Body of pancreas (tissue), 4 donors: ENCODE data around the gene LINC01488. TPM values are rescaled to one million over a fixed set of nuclear protein-coding genes. Genes with fewer than 3 reads are reported as not detected.

ENCODE experiments used
- ATAC-seq: fragments of 150-250 bp; one replicate; pipeline ENCODE4 v1.9.1; 2016
- DNase-seq, 4 donors: peaks; one replicate each; pipeline ENCODE4 v3.0.0-alpha.2; 2019
- H3K27ac ChIP-seq, 4 donors: fragments of 200-600 bp; sonication (generic); 1 replicate in 3 of 4; 2 replicates in 1 of 4; pipeline versions ENCODE4 v1.5.1 to v1.6.1; 2016 to 2019; ENCODE audit warnings: mild to moderate bottlenecking in 1 of 4, mixed read lengths in 1 of 4, moderate library complexity in 1 of 4
- H3K27me3 ChIP-seq, 2 donors: fragments of 200-600 bp; sonication (generic); one replicate each; pipeline ENCODE4 v1.6.0; 2016; ENCODE audit warnings: mild to moderate bottlenecking in 1 of 2
- H3K36me3 ChIP-seq, 2 donors: fragments of 200-600 bp; sonication (generic); replicated peaks in 1 of 2; 2 replicates each; pipeline ENCODE4 v1.5.1; 2016; ENCODE audit warnings: low read depth in 2 of 2; ENCODE audit not compliant: insufficient read depth in 1 of 2
- H3K4me1 ChIP-seq: fragments of 200-600 bp; sonication (generic); one replicate; pipeline ENCODE4 v1.6.0; 2016
- H3K4me3 ChIP-seq, 2 donors: fragments of 200-600 bp; sonication (generic); 1 replicate in 1 of 2; 2 replicates in 1 of 2; pipeline ENCODE4 v1.5.1; 2016 to 2019
- H3K9me3 ChIP-seq, 3 donors: fragments of 200-600 bp; sonication (generic); 1 replicate in 2 of 3; 2 replicates in 1 of 3; pipeline ENCODE4 v1.5.1; 2016
- CTCF ChIP-seq, 7 experiments: fragments of 450-650 bp in 4 of 7; fragments of 200-600 bp in 3 of 7; sonication (generic) in 3 of 7; IDR thresholded peaks; one replicate each; pipeline ENCODE4 v1.5.1; 2016 to 2019; ENCODE audit warnings: antibody characterized with exemption in 7 of 7
- POLR2A ChIP-seq, 3 donors: fragments of 450-650 bp; IDR thresholded peaks; one replicate each; pipeline ENCODE4 v1.6.1; 2016; ENCODE audit warnings: antibody characterized with exemption in 3 of 3, mild to moderate bottlenecking in 2 of 3
- WGBS, 2 donors: methylation state at CpG; one replicate each; pipeline ENCODE4 v1.1.5; 2017; 5-methylcytosine and 5-hydroxymethylcytosine counted together
- intact Hi-C: fragments of 100-400 bp; cut with DNase I; formaldehyde crosslinking; loops from one replicate; pipeline ENCODE4 v1.15.1; 2023
- total RNA-seq, 2 donors: library from RNA; depleted of rRNA; stranded (reverse); fragments of >200 nt; gene quantifications; one replicate each; pipeline ENCODE4 v1.1.0, GENCODE V29; 2016

Gene LINC01488
- total RNA-seq, 2 donors from 2014 or later: not detected

- DNase-seq: peak; percentile 38 to 50 (median 46)
- WGBS, 2 donors: 70 to 72% methylated on average over 15 to 27 of the region's 29 CpGs
- Histone ChIP-seq H3K27ac (peak overlapping the region in 3 of 4 donors; percentile 19 to 64 (median 55)), H3K4me3 (no peak overlapping the region), H3K27me3 (no peaks in the 10 kb centered on the region), H3K36me3 (no peaks in the 10 kb centered on the region), H3K4me1 (peaks cover 15% of the 10 kb centered on the region), H3K9me3 (no peaks in the 10 kb centered on the region)
- peak; percentile 54 for ATAC-seq
- intact Hi-C loops: no loop called here
- TF ChIP-seq POLR2A (IDR thresholded peaks at IDR 0.05) (no peak), CTCF (IDR thresholded peaks at IDR 0.05) (no peak)
Measured at GRCh38 chr11:69449320-69450063, 32.0 kb upstream of the LINC01488 start.

- no peak for DNase-seq
- intact Hi-C loops: no loop called here
- 61 to 74% methylated on average over 14 to 18 of the region's 18 CpGs for WGBS, 2 donors
Measured at GRCh38 chr11:69450064-69450856, 31.2 kb upstream of the LINC01488 start.

GRCh38 chr11:69450857-69451220 is 30.6 kb upstream of the LINC01488 start:
- no peak for TF ChIP-seq POLR2A (IDR thresholded peaks at IDR 0.05)
- no peak for TF ChIP-seq CTCF (IDR thresholded peaks at IDR 0.05)
- no peaks in the 10 kb centered on the region for H3K36me3 ChIP-seq
- intact Hi-C loops: no loop called here
- H3K9me3 ChIP-seq: no peaks in the 10 kb centered on the region
- peaks cover 6% of the 10 kb centered on the region for H3K4me1 ChIP-seq
- WGBS, 2 donors: 87 to 91% methylated on average over 5 to 6 of the region's 6 CpGs
- H3K27me3 ChIP-seq: no peaks in the 10 kb centered on the region
- H3K27ac ChIP-seq: no peak overlapping the region
- H3K4me3 ChIP-seq: no peak overlapping the region
- ATAC-seq: no peak
- no peak for DNase-seq

More at GRCh38 chr11:69450064-69450856, 31.2 kb upstream of the LINC01488 start:
- TF ChIP-seq POLR2A (IDR thresholded peaks at IDR 0.05): no peak
- Histone ChIP-seq H3K4me1 (peaks cover 9% of the 10 kb centered on the region), H3K27ac (peak overlapping the region in 3 of 4 donors; percentile 19 to 64 (median 31)), H3K9me3 (no peaks in the 10 kb centered on the region), H3K27me3 (no peaks in the 10 kb centered on the region), H3K4me3 (no peak overlapping the region), H3K36me3 (no peaks in the 10 kb centered on the region)
- ATAC-seq: peak; percentile 10

GRCh38 chr11:69451289-69451688 is 30.2 kb upstream of the LINC01488 start:
- DNase-seq (no peak), ATAC-seq (no peak)
- H3K36me3 ChIP-seq: no peaks in the 10 kb centered on the region
- no peak overlapping the region for H3K4me3 ChIP-seq
- peaks cover 6% of the 10 kb centered on the region for H3K4me1 ChIP-seq
- no peak overlapping the region for H3K27ac ChIP-seq
- H3K9me3 ChIP-seq: peaks cover 0 to under 1% (median 0%) of the 10 kb centered on the region in 3 donors
- intact Hi-C loops: no loop called here
- no peak for TF ChIP-seq CTCF (IDR thresholded peaks at IDR 0.05)
- no peak for TF ChIP-seq POLR2A (IDR thresholded peaks at IDR 0.05)
- no peaks in the 10 kb centered on the region for H3K27me3 ChIP-seq

- Histone ChIP-seq H3K4me3 (no peak overlapping the region), H3K9me3 (peaks cover 0 to 5% (median 0%) of the 10 kb centered on the region in 3 donors), H3K36me3 (no peaks in the 10 kb centered on the region), H3K27me3 (no peaks in the 10 kb centered on the region), H3K4me1 (peaks cover 6% of the 10 kb centered on the region), H3K27ac (no peak overlapping the region)
- no peak for TF ChIP-seq CTCF (IDR thresholded peaks at IDR 0.05)
- TF ChIP-seq POLR2A (IDR thresholded peaks at IDR 0.05): no peak
- DNase-seq (no peak), ATAC-seq (no peak)
- WGBS, 2 donors: 56 to 63% methylated on average over 6 of the region's 6 CpGs
- intact Hi-C loops: no loop called here
Measured at GRCh38 chr11:69452206-69452987, 29.1 kb upstream of the LINC01488 start.
